Measurements from ENCODE around the gene ATL1. TPM values are rescaled to one million over a fixed set of nuclear protein-coding genes. Genes with fewer than 3 reads are reported as not detected.

The ATL1 gene
- total RNA-seq, 1 donor from 2014 or later: 1.8 TPM

GRCh38 chr14:50529288-50530179, 30.4 kb upstream of the ATL1 start:
- Mint-ChIP-seq H3K4me3 (peak overlapping the region; percentile 91), H3K36me3 (no peaks in the 10 kb centered on the region), H3K27ac (peak overlapping the region; percentile 97), H3K9me3 (no peaks in the 10 kb centered on the region), H3K27me3 (ENCODE audit: low read depth) (no peaks in the 10 kb centered on the region), H3K4me1 (peaks cover 51% of the 10 kb centered on the region)
- TF ChIP-seq, protein P1, sequence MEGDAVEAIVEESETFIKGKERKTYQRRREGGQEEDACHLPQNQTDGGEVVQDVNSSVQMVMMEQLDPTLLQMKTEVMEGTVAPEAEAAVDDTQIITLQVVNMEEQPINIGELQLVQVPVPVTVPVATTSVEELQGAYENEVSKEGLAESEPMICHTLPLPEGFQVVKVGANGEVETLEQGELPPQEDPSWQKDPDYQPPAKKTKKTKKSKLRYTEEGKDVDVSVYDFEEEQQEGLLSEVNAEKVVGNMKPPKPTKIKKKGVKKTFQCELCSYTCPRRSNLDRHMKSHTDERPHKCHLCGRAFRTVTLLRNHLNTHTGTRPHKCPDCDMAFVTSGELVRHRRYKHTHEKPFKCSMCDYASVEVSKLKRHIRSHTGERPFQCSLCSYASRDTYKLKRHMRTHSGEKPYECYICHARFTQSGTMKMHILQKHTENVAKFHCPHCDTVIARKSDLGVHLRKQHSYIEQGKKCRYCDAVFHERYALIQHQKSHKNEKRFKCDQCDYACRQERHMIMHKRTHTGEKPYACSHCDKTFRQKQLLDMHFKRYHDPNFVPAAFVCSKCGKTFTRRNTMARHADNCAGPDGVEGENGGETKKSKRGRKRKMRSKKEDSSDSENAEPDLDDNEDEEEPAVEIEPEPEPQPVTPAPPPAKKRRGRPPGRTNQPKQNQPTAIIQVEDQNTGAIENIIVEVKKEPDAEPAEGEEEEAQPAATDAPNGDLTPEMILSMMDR (IDR thresholded peaks at IDR 0.05; ENCODE audit: unreplicated experiment): no peak
- no peak for DNase-seq (ENCODE audit: low spot score in 2 of 2, unreplicated experiment in 2 of 2)

- no peak for DNase-seq (ENCODE audit: low spot score in 2 of 2, unreplicated experiment in 2 of 2)
- peak overlapping the region; percentile 97 for H3K27ac Mint-ChIP-seq
- no peaks in the 10 kb centered on the region for H3K9me3 Mint-ChIP-seq
- TF ChIP-seq, protein P1 (IDR thresholded peaks at IDR 0.05; ENCODE audit: unreplicated experiment): no peak
- no peaks in the 10 kb centered on the region for H3K36me3 Mint-ChIP-seq
- peak overlapping the region; percentile 91 for H3K4me3 Mint-ChIP-seq
- H3K27me3 Mint-ChIP-seq (ENCODE audit: low read depth): no peaks in the 10 kb centered on the region
- peaks cover 43% of the 10 kb centered on the region for H3K4me1 Mint-ChIP-seq
Measured at GRCh38 chr14:50530358-50530757, 29.6 kb upstream of the ATL1 start.

GRCh38 chr14:50530794-50531365, 29.1 kb upstream of the ATL1 start:
- Mint-ChIP-seq H3K27me3 (ENCODE audit: low read depth) (peaks cover 1% of the 10 kb centered on the region), H3K4me1 (peaks cover 43% of the 10 kb centered on the region), H3K36me3 (no peaks in the 10 kb centered on the region), H3K4me3 (peak overlapping the region; percentile 91), H3K27ac (peak overlapping the region; percentile 97), H3K9me3 (no peaks in the 10 kb centered on the region)
- TF ChIP-seq, protein P1 (IDR thresholded peaks at IDR 0.05; ENCODE audit: unreplicated experiment): no peak
- no peak for DNase-seq (ENCODE audit: low spot score in 2 of 2, unreplicated experiment in 2 of 2)

GRCh38 chr14:50531595-50532501, 28.1 kb upstream of the ATL1 start:
- TF ChIP-seq, protein P1 (IDR thresholded peaks at IDR 0.05; ENCODE audit: unreplicated experiment): no peak
- Mint-ChIP-seq H3K27me3 (ENCODE audit: low read depth) (peaks cover 2% of the 10 kb centered on the region), H3K4me1 (peaks cover 37% of the 10 kb centered on the region), H3K9me3 (peaks cover 6% of the 10 kb centered on the region), H3K27ac (peak overlapping the region; percentile 97), H3K4me3 (peak overlapping the region; percentile 91), H3K36me3 (peaks cover 1% of the 10 kb centered on the region)
- DNase-seq (ENCODE audit: low spot score in 2 of 2, unreplicated experiment in 2 of 2): peak; percentile 40 to 68

DNA sequence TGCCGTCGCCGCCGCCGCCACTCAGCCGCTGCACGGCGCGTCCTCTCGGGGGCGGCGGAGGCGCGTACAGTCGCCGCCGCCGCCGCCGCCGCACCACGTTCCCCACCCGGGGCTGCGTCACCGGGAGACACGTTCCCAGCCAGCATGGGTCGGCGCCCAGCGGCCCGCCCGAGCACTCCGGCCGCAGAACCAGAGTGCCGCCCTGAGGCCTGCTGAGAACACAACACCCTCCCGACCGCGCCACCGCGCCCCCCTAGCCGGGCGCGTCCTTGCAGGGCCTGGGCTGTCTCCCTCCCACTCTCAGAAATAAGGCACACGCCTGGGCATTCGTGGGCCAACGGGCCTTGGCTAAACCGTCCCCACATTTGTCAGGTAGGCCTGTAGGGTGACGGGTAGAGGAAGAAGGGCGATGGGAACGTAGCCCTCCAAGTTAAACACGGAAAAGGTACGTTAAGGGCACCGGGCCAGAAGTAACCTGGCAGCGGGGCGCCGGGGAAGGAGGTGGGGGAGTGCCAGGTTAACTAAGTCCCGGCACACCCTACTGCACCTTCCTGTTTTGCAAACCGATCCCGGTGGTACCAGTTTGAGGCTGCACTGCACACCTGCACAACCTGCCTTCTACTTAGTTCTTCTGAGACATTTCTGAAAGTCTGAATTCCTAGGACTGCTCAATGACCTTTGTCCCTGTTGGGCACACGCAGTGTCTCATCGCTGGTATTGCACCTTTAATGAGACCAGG, 27.3 kb upstream of the ATL1 start, which contains the start of gene MAP4K5:
TSS of gene MAP4K5 (minus strand) at position 68 of the 739 bp plus-strand sequence. CDS start 520 bp downstream, outside the sequence.
- peaks cover 2% of the 10 kb centered on the region for H3K27me3 Mint-ChIP-seq (ENCODE audit: low read depth)
- DNase-seq (ENCODE audit: low spot score in 2 of 2, unreplicated experiment in 2 of 2): peak; percentile 87 to 92
- peaks cover 10% of the 10 kb centered on the region for H3K9me3 Mint-ChIP-seq
- peak within 1 kb of the TSS; percentile 97 for H3K27ac Mint-ChIP-seq
- H3K4me3 Mint-ChIP-seq: peak within 1 kb of the TSS; percentile 91
- peaks cover 1% of the 10 kb centered on the region for H3K36me3 Mint-ChIP-seq
- peaks cover 37% of the 10 kb centered on the region for H3K4me1 Mint-ChIP-seq
- TF ChIP-seq, protein P1 (IDR thresholded peaks at IDR 0.05; ENCODE audit: unreplicated experiment): peak; percentile 63
